Right lobe of liver (tissue), 4 donors: ENCODE data around the gene PCED1B.

ENCODE experiments used
- POLR2A ChIP-seq: fragments of 450-650 bp; IDR thresholded peaks from one replicate; pipeline ENCODE4 v1.6.1; 2017; ENCODE audit warnings: antibody characterized with exemption, mild to moderate bottlenecking
- TF ChIP-seq, protein P1 (sequence below), 4 donors: fragments of 200-600 bp in 3 of 4; fragments of 450-650 bp in 1 of 4; IDR thresholded peaks; one replicate each; pipeline versions ENCODE4 v1.5.1 to v1.8.0; 2016 to 2022; ENCODE audit warnings: antibody characterized with exemption in 4 of 4, mild to moderate bottlenecking in 2 of 4
- donor health status: DM: no; HTN: no; CAD: no.
- donor health status: DM: no; HTN: no; CAD: no.
- donor health status: DM: no; HTN: yes; CAD: no.

DNA sequence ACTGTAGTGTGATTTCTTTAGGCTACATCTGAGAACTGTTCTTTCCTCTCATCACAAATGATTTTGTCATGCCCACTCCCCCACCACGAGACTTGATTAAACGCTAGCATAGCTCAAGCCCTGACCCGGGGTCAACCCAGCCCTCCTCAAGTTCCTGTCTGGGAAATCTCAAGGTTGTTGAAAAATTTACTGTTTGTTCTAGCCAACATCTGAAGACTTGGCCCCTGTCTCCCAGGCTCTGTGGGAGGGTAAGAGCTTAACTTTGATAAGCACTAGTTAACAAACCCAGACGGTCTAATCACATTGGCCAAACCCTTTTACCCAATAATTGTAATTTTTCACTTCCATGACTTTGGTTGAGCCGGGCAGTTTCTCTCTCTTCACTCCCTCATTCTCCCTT, 86.5 kb downstream of the PCED1B start:
- TF ChIP-seq, protein P1, sequence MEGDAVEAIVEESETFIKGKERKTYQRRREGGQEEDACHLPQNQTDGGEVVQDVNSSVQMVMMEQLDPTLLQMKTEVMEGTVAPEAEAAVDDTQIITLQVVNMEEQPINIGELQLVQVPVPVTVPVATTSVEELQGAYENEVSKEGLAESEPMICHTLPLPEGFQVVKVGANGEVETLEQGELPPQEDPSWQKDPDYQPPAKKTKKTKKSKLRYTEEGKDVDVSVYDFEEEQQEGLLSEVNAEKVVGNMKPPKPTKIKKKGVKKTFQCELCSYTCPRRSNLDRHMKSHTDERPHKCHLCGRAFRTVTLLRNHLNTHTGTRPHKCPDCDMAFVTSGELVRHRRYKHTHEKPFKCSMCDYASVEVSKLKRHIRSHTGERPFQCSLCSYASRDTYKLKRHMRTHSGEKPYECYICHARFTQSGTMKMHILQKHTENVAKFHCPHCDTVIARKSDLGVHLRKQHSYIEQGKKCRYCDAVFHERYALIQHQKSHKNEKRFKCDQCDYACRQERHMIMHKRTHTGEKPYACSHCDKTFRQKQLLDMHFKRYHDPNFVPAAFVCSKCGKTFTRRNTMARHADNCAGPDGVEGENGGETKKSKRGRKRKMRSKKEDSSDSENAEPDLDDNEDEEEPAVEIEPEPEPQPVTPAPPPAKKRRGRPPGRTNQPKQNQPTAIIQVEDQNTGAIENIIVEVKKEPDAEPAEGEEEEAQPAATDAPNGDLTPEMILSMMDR (IDR thresholded peaks at IDR 0.05), result no peak
- TF ChIP-seq POLR2A, result no peak
